GM23338 (cell line): ENCODE results near the gene ARHGEF37. TPM values are rescaled to one million over a fixed set of nuclear protein-coding genes. Genes with fewer than 3 reads are reported as not detected.

Experiments
- ATAC-seq: fragments of 200-7000 bp; cut with Tn5 transposase; 3 replicates; pipeline ENCODE4 v1.9.1; 2020
- DNase-seq: peaks from one replicate; pipeline ENCODE4 v3.0.0-alpha.2; 2015; ENCODE audit warnings: low spot score
- H2AFZ ChIP-seq: fragments of 200-600 bp; sonication (generic); 2 replicates; pipeline ENCODE4 v1.8.0; 2016; ENCODE audit warnings: antibody characterized with exemption, mild to moderate bottlenecking, moderate library complexity
- H3F3A ChIP-seq: fragments of 200-600 bp; sonication (generic); replicated peaks from 2 replicates; pipeline ENCODE4 v1.8.0; 2017; ENCODE audit warnings: antibody characterized with exemption, mixed run types, low read depth
- H3K27ac ChIP-seq: fragments of 200-600 bp; sonication (generic); 2 replicates; pipeline ENCODE4 v1.6.1; 2016; ENCODE audit warnings: low read depth
- H3K27me3 ChIP-seq: fragments of 200-600 bp; sonication (generic); 2 replicates; pipeline ENCODE4 v1.8.0; 2016; ENCODE audit warnings: mild to moderate bottlenecking, mixed run types, moderate library complexity; ENCODE audit not compliant: insufficient read depth
- H3K36me3 ChIP-seq: fragments of 200-600 bp; sonication (generic); 2 replicates; pipeline ENCODE4 v1.8.0; 2016; ENCODE audit warnings: mild to moderate bottlenecking; ENCODE audit not compliant: insufficient read depth
- H3K4me1 ChIP-seq: fragments of 200-600 bp; sonication (generic); 2 replicates; pipeline ENCODE4 v1.8.0; 2016; ENCODE audit warnings: mild to moderate bottlenecking, moderate library complexity; ENCODE audit not compliant: insufficient read depth
- H3K4me2 ChIP-seq: fragments of 200-600 bp; sonication (generic); 2 replicates; pipeline ENCODE4 v1.7.1; 2017; ENCODE audit warnings: mixed run types
- H3K4me3 ChIP-seq: fragments of 200-600 bp; sonication (generic); 2 replicates; pipeline ENCODE4 v1.6.1; 2016; ENCODE audit warnings: mixed run types
- H3K79me2 ChIP-seq: fragments of 200-600 bp; sonication (generic); replicated peaks from 2 replicates; pipeline ENCODE4 v1.8.0; 2017; ENCODE audit warnings: mild to moderate bottlenecking; ENCODE audit not compliant: insufficient read depth
- H3K9me2 ChIP-seq: fragments of 200-600 bp; sonication (generic); 2 replicates; pipeline ENCODE4 v1.8.0; 2017; ENCODE audit not compliant: insufficient read depth
- H4K20me1 ChIP-seq: fragments of 200-600 bp; sonication (generic); replicated peaks from 2 replicates; pipeline ENCODE4 v1.8.0; 2017; ENCODE audit warnings: mild to moderate bottlenecking; ENCODE audit not compliant: insufficient read depth
- H3K27ac Mint-ChIP-seq: 2 replicates; pipeline ENCODE4 v1.8.0; 2020; ENCODE audit warnings: inconsistent platforms, mild to moderate bottlenecking, moderate library complexity, mixed read lengths
- H3K27me3 Mint-ChIP-seq: 3 replicates; pipeline ENCODE4 v1.8.0; 2022; ENCODE audit warnings: low read depth, mild to moderate bottlenecking, moderate library complexity, mixed read lengths, inconsistent platforms; ENCODE audit not compliant: insufficient read depth, poor library complexity
- H3K36me3 Mint-ChIP-seq: 3 replicates; pipeline ENCODE4 v1.8.0; 2021; ENCODE audit warnings: low read depth, mild to moderate bottlenecking, inconsistent platforms, moderate library complexity, mixed read lengths
- H3K4me1 Mint-ChIP-seq: 3 replicates; pipeline ENCODE4 v1.8.0; 2020; ENCODE audit warnings: mild to moderate bottlenecking, inconsistent platforms, mixed read lengths
- H3K4me3 Mint-ChIP-seq: 3 replicates; pipeline ENCODE4 v1.8.0; 2021; ENCODE audit warnings: moderate library complexity, mild to moderate bottlenecking, inconsistent platforms, mixed read lengths
- H3K9me3 Mint-ChIP-seq: 3 replicates; pipeline ENCODE4 v1.8.0; 2020; ENCODE audit warnings: moderate library complexity, mild to moderate bottlenecking, inconsistent platforms, mixed read lengths
- CTCF ChIP-seq, 2 experiments: fragments of 200-600 bp in 1 of 2; sonication (generic) in 1 of 2; conservative IDR thresholded peaks; 2 replicates each; pipeline versions ENCODE4 v1.5.1 to v1.6.1; 2016 to 2017; ENCODE audit warnings: antibody characterized with exemption in 2 of 2, low read depth in 2 of 2, mild to moderate bottlenecking in 2 of 2, moderate library complexity in 1 of 2
- ETS1 ChIP-seq: IDR thresholded peaks from 2 replicates; pipeline ENCODE4 v1.6.1; 2016; ENCODE audit warnings: antibody characterized with exemption
- EZH2 ChIP-seq: fragments of 200-600 bp; sonication (generic); IDR thresholded peaks from one replicate; pipeline ENCODE4 v1.8.0; 2017; ENCODE audit warnings: antibody characterized with exemption, mild to moderate bottlenecking, low read depth; ENCODE audit not compliant: unreplicated experiment
- EZH2phosphoT487 ChIP-seq: fragments of 200-600 bp; sonication (generic); IDR thresholded peaks from one replicate; pipeline ENCODE4 v1.8.1; 2018; ENCODE audit warnings: antibody characterized with exemption; ENCODE audit not compliant: unreplicated experiment
- NANOG ChIP-seq: IDR thresholded peaks from 2 replicates; pipeline ENCODE4 v1.6.1; 2016; ENCODE audit warnings: antibody characterized with exemption, borderline replicate concordance
- POLR2AphosphoS5 ChIP-seq: IDR thresholded peaks from 2 replicates; pipeline ENCODE4 v1.6.1; 2016; ENCODE audit warnings: antibody characterized with exemption, low read depth
- REST ChIP-seq: IDR thresholded peaks from one replicate; pipeline ENCODE4 v1.6.1; 2018; ENCODE audit warnings: antibody characterized with exemption; ENCODE audit not compliant: unreplicated experiment
- ZNF114 ChIP-seq: fragments of 250-450 bp; sonication (Bioruptor Pico); IDR thresholded peaks from 2 replicates; pipeline ENCODE4 v1.5.0; 2020; ENCODE audit warnings: mild to moderate bottlenecking, moderate library complexity
- ZNF331 ChIP-seq: fragments of 250-450 bp; sonication (Bioruptor Pico); IDR thresholded peaks from 2 replicates; pipeline ENCODE4 v1.5.0; 2020; ENCODE audit warnings: low read depth, mild to moderate bottlenecking, moderate library complexity
- ZNF462 ChIP-seq: fragments of 250-450 bp; sonication (Bioruptor Pico); IDR thresholded peaks from 2 replicates; pipeline ENCODE4 v1.5.0; 2020; ENCODE audit warnings: mild to moderate bottlenecking, moderate library complexity
- polyA plus RNA-seq: library from polyadenylated mRNA; unstranded; fragments of >200 nt; fragmentation: Nextera tagmentation; extraction: Ambion mirVana; gene quantifications from 2 replicates; pipeline ENCODE4 v1.2.1, GENCODE V29; 2016
- total RNA-seq: library from RNA; depleted of rRNA; stranded (reverse); fragments of >200 nt; shearing (Covaris generic); gene quantifications from 2 replicates; pipeline ENCODE4 v1.2.3, GENCODE V29; 2014

The ARHGEF37 gene
- total and polyA plus RNA-seq, 2 experiments from 2014 or later: 0.14 to 0.79 TPM

- DNase-seq (no peak), ATAC-seq (no peak)
- H3K4me1 Mint-ChIP-seq: peaks cover 4% of the 10 kb centered on the region
- H3K27me3 Mint-ChIP-seq: peaks cover 7% of the 10 kb centered on the region
- H3K36me3 Mint-ChIP-seq: no peaks in the 10 kb centered on the region
- H3K36me3 ChIP-seq: no peaks in the 10 kb centered on the region
- H3K27ac ChIP-seq: no peak overlapping the region
- H4K20me1 ChIP-seq: no peaks in the 10 kb centered on the region
- TF ChIP-seq EZH2phosphoT487 (no peak), NANOG (no peak), REST (no peak), ETS1 (no peak), POLR2AphosphoS5 (no peak), ZNF114 (CRISPR knock-in tag) (no peak), EZH2 (no peak), ZNF331 (CRISPR knock-in tag) (no peak), CTCF (conservative IDR thresholded peaks at IDR 0.05; ENCODE audit: low read depth in 2 of 2) (no peak), ZNF462 (CRISPR knock-in tag) (no peak)
- H3K4me2 ChIP-seq: no peak overlapping the region
- H2AFZ ChIP-seq: no peak overlapping the region
- no peaks in the 10 kb centered on the region for H3K9me3 Mint-ChIP-seq
- H3K27ac Mint-ChIP-seq: no peak overlapping the region
- H3F3A ChIP-seq: no peaks in the 10 kb centered on the region
- no peaks in the 10 kb centered on the region for H3K79me2 ChIP-seq
- peaks cover 6% of the 10 kb centered on the region; the same call in 1 of the 2 replicates for H3K4me1 ChIP-seq
- no peak overlapping the region for H3K4me3 Mint-ChIP-seq
- H3K9me2 ChIP-seq: no peaks in the 10 kb centered on the region
- no peaks in the 10 kb centered on the region for H3K27me3 ChIP-seq
- no peak overlapping the region for H3K4me3 ChIP-seq
Measured at GRCh38 chr5:149645236-149645635, 63.9 kb downstream of the ARHGEF37 start.
